Upper lobe of right lung (tissue), 1 donor: ENCODE measurements around the gene CTF1. TPM values are rescaled to one million over a fixed set of nuclear protein-coding genes. Genes with fewer than 3 reads are reported as not detected.
A peak's percentile ranks its signal among the peaks of the same experiment; 100 is the strongest.

Experiments
- ATAC-seq: fragments of 200-7000 bp; cut with Tn5 transposase; one replicate; pipeline ENCODE4 v1.9.1; 2020; ENCODE audit warnings: mild to moderate bottlenecking, moderate library complexity
- DNase-seq: peaks from one replicate; pipeline ENCODE4 v3.0.0-alpha.2; 2020
- H3K27ac ChIP-seq: fragments of 200-600 bp; one replicate; pipeline ENCODE4 v1.8.0; 2022
- H3K27me3 ChIP-seq: fragments of 200-600 bp; one replicate; pipeline ENCODE4 v1.8.0; 2022; ENCODE audit warnings: mild to moderate bottlenecking
- H3K36me3 ChIP-seq: fragments of 200-600 bp; one replicate; pipeline ENCODE4 v1.8.0; 2022
- H3K4me1 ChIP-seq: fragments of 200-600 bp; one replicate; pipeline ENCODE4 v1.8.0; 2022
- H3K4me3 ChIP-seq: fragments of 200-600 bp; one replicate; pipeline ENCODE4 v1.8.0; 2022; ENCODE audit warnings: mild to moderate bottlenecking
- H3K9me3 ChIP-seq: fragments of 200-600 bp; one replicate; pipeline ENCODE4 v1.8.0; 2022
- intact Hi-C: fragments of 100-400 bp; cut with DNase I; formaldehyde crosslinking; loops from one replicate; pipeline ENCODE4 v1.11.0; 2022
- total RNA-seq: library from RNA; stranded (reverse); fragmentation: NEBNext Ultra II Directional; extraction: Animal tissue kit (Norgen Biotek cat#: 25700); gene quantifications from one replicate; pipeline ENCODE4 v1.2.1, GENCODE V29; 2021
- TF ChIP-seq, protein P1 (sequence below): fragments of 200-600 bp; IDR thresholded peaks from one replicate; pipeline ENCODE4 v1.8.0; 2022; ENCODE audit warnings: antibody characterized with exemption
- donor health status: DM: no; HTN: yes; CAD: no; lungs with severe emphysema.

The CTF1 gene
- total RNA-seq, 1 donor from 2014 or later = 9.3 TPM

DNA sequence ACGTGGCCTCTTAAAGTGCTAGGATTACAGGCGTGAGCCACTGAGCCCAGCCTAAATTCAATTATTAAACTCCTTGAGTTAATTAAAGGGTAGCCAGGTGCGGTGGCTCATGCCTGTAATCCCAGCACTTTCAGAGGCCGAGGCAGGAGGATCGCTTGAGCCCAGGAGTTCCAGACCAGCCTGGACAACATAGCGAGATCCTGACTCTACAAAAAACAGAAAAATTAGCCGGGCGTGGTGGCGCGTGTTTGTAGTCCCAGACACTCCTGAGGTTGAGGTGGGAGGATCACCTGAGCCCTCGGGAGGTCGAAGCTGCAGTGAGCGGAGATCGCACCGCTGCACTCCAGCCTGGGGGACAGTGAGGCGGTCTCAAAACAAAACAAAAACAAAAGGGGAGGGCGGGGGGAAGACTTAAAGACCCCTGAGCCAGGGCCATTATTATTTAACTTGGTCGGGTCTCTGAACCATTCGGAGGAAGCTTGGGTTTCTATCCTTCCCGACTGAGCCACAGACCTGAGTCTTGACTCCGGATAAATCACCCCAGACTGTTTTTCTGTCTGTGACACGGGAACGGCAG, 22.1 kb upstream of the CTF1 start:
- Histone ChIP-seq H3K36me3 (peaks cover 8% of the 10 kb centered on the region), H3K27me3 (no peaks in the 10 kb centered on the region), H3K27ac (peak overlapping the region; percentile 91), H3K9me3 (no peaks in the 10 kb centered on the region), H3K4me3 (peak overlapping the region; percentile 93), H3K4me1 (peaks cover 18% of the 10 kb centered on the region)
- no peak for DNase-seq
- intact Hi-C loops = no loop called here
- no peak for ATAC-seq
- TF ChIP-seq, protein P1, sequence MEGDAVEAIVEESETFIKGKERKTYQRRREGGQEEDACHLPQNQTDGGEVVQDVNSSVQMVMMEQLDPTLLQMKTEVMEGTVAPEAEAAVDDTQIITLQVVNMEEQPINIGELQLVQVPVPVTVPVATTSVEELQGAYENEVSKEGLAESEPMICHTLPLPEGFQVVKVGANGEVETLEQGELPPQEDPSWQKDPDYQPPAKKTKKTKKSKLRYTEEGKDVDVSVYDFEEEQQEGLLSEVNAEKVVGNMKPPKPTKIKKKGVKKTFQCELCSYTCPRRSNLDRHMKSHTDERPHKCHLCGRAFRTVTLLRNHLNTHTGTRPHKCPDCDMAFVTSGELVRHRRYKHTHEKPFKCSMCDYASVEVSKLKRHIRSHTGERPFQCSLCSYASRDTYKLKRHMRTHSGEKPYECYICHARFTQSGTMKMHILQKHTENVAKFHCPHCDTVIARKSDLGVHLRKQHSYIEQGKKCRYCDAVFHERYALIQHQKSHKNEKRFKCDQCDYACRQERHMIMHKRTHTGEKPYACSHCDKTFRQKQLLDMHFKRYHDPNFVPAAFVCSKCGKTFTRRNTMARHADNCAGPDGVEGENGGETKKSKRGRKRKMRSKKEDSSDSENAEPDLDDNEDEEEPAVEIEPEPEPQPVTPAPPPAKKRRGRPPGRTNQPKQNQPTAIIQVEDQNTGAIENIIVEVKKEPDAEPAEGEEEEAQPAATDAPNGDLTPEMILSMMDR = no peak

DNA sequence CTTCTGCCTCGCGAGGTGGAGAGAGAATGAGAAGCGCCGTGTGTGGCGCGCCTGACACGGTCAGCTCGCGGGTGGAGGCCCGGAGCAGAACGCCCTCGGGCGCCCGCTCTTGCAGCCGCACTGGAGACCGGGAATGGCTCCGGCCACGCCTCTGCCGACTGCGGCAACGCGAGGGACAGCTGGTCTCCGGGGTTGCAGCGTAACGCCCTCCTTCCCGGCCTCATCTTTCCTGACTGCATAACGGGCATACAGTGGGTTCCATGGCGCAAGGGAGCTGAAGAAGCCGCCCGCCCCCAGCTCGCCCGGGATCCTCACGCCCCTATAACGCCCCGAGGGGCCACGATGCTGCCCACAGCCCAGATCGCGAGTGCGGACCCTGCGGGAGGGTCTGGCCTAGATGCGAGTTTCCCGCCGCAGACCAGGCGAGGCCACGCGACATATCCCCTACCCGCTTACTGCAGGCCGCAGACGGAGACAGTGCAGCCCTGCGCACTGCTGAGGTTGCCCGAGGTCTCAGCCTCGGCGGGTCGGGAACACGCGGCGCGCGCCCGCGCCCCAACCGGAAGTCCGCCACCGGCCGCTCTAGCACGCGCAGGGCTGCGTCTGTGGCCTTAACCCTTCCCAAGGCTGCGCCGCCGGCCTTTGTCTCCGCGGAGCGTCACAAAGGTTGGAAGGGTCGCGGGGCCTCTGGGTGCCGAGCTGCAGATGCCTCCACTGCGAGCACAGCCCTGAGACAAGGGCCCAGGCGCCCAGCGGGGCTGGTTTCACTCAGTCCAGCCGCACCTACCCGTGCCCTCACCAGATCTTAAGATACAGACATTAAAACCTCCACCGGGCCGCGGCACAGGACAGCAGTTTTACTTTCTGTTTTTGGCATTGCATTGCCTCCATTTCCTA, 21.3 kb upstream of the CTF1 start:
- Histone ChIP-seq H3K36me3 (peaks cover 9% of the 10 kb centered on the region), H3K4me3 (peak overlapping the region; percentile 93)
- intact Hi-C loops = no loop called here

DNA sequence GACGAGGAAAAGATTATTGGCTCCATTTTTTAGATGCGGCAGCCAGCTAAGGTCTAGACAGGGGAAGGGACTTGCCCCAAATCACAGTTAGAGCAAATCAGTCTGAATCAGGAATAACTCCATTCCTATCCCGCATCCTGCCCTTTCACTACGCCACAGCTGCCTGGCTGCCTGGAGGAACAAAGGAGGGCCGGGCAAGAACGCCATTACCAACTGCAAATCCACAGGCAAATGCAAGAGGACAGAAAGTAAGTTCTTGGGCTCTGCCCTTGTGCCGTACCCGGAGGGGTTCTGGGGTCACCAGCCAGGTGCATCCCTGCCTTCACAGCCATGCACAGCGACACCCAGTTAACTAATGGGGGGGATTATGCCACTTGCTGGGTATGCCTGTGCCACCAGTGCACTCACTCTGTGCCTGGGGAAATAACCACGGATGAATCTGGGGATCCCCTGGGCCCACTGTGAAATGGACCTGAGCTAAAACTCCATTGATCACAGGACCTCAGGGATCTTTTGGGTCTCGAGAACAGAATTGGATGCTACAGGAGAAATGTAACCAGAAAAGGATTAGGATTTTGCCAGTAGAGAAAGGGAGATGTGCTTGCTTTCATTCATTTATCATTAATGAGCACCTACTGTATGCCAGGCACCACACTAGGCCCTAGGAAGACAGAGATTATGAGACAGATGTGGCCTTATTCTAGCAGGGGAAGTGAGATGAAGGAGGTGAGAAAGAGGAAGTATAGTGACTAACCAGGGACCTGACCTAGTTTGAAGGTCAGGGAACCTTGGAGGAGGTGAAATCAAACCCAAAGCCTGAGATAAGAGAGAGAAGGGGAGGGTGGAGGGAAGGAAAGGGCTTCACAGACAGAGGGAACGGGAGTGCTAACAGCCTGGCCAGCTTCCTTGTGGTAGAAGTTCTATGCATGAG, 20.3 kb upstream of the CTF1 start:
- intact Hi-C loops = no loop called here
- ATAC-seq (peak; percentile 2), DNase-seq (no peak)
- TF ChIP-seq, protein P1 = no peak
- no peaks in the 10 kb centered on the region for H3K27me3 ChIP-seq
- peaks cover 18% of the 10 kb centered on the region for H3K4me1 ChIP-seq
- peak overlapping the region; percentile 91 for H3K27ac ChIP-seq
- peaks cover 9% of the 10 kb centered on the region for H3K36me3 ChIP-seq
- H3K9me3 ChIP-seq = no peaks in the 10 kb centered on the region
- peak overlapping the region; percentile 93 for H3K4me3 ChIP-seq

More for the DNA sequence above, 21.3 kb upstream of the CTF1 start:
- ATAC-seq (peak; percentile 99), DNase-seq (peak; percentile 97)
- TF ChIP-seq, protein P1 = no peak
- peaks cover 18% of the 10 kb centered on the region for H3K4me1 ChIP-seq
- H3K27me3 ChIP-seq = no peaks in the 10 kb centered on the region
- H3K27ac ChIP-seq = peak overlapping the region; percentile 91
- no peaks in the 10 kb centered on the region for H3K9me3 ChIP-seq

DNA sequence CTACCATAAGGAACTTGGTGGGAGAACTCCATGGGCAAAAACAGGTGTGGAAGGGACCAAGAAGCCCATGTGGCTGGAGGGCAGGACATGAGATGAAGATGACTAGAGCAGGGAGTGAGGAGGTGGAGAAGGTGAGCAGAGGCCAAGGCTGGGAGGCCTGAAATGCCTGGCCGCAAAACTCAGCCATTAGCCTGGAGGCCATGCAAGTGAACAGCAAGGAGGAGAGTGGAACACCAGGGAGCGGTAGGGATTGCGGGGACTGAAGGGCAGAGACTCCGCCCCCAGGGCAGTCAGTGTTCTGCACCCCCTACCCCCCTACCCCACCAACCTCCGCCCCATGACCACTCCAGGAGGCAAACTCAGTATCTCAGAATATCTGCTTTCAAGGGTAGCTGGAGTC, 19.5 kb upstream of the CTF1 start:
- Histone ChIP-seq H3K4me3 (peak overlapping the region; percentile 93), H3K4me1 (peaks cover 18% of the 10 kb centered on the region)

More for the DNA sequence above, 19.5 kb upstream of the CTF1 start:
- peaks cover 9% of the 10 kb centered on the region for H3K36me3 ChIP-seq
- H3K27ac ChIP-seq = peak overlapping the region; percentile 91
- ATAC-seq (no peak), DNase-seq (no peak)
- intact Hi-C loops = no loop called here
- no peaks in the 10 kb centered on the region for H3K9me3 ChIP-seq
- H3K27me3 ChIP-seq = no peaks in the 10 kb centered on the region
- TF ChIP-seq, protein P1 = no peak
